K562 (cell line): Measurements from ENCODE around the gene CAMSAP2. TPM values are rescaled to one million over a fixed set of nuclear protein-coding genes. Genes with fewer than 3 reads are reported as not detected.

Experiments
- ATAC-seq: fragments of 200-7000 bp; cut with Tn5 transposase; 3 replicates; pipeline ENCODE4 v1.9.1; 2020; ENCODE audit warnings: moderate library complexity
- BruUV-seq: library from RNA; stranded (reverse); fragments of 400-500 nt; replicated peaks from 2 replicates; lab custom pipeline; 2021; lab: Mats Ljungman, UMichigan
- CTCF ChIA-PET: fragments of 300-600 bp; formaldehyde crosslinking; extraction: SDS; loops from one replicate; lab custom pipeline; 2021; ENCODE audit warnings: low intra/inter-chr PET ratio; lab: Yijun Ruan, JAX
- POLR2A ChIA-PET: fragments of 300-600, 350-650 bp; sonication (Branson Sonifier 250); formaldehyde crosslinking; extraction: SDS; loops from one replicate; lab custom pipeline; 2021; ENCODE audit warnings: antibody characterized with exemption, inconsistent platforms; lab: Yijun Ruan, JAX
- DNase-seq, 4 experiments: peaks; one replicate each; pipeline versions ENCODE4 v3.0.0 to v3.0.0-alpha.2; 2011 to 2018; ENCODE audit warnings: low spot score in 3 of 4, mixed read lengths in 3 of 4; ENCODE audit errors: extremely low read depth in 1 of 4
- FAIRE-seq: peaks from 2 replicates; lab custom pipeline; 2011; peaks lifted over from hg19 to GRCh38; lab: Jason Lieb, UNC
- H2AFZ ChIP-seq: 2 replicates; pipeline ENCODE4 v1.6.0; 2011; ENCODE audit warnings: low read depth, low read length, control low read depth, inconsistent platforms
- H3K27ac ChIP-seq: fragments of 200-600 bp; 3 replicates; pipeline ENCODE4 v1.8.0; 2011; ENCODE audit warnings: low read depth, mild to moderate bottlenecking, control low read depth, inconsistent platforms, low read length, moderate library complexity, mixed read lengths; ENCODE audit errors: extremely low read depth
- H3K27me3 ChIP-seq, 2 experiments: fragments of 300-600 bp in 1 of 2; 2 replicates in 1 of 2; 3 replicates in 1 of 2; pipeline versions ENCODE4 v1.6.0 to v1.8.0; 2011; ENCODE audit warnings: inconsistent platforms in 2 of 2, low read length in 2 of 2, mild to moderate bottlenecking in 1 of 2, mixed read lengths in 1 of 2, moderate library complexity in 1 of 2; ENCODE audit not compliant: control insufficient read depth in 2 of 2, insufficient read depth in 2 of 2
- H3K36me3 ChIP-seq: fragments of 300-600 bp; 3 replicates; pipeline ENCODE4 v1.8.0; 2011; ENCODE audit warnings: mild to moderate bottlenecking, low read length, inconsistent platforms; ENCODE audit not compliant: control insufficient read depth, insufficient read depth
- H3K4me1 ChIP-seq, 2 experiments: fragments of 200-600 bp in 1 of 2; replicated peaks in 1 of 2; 2 replicates in 1 of 2; 3 replicates in 1 of 2; pipeline versions ENCODE4 v1.5.1 to v1.8.0; 2011; ENCODE audit warnings: inconsistent platforms in 2 of 2, low read length in 2 of 2, mild to moderate bottlenecking in 1 of 2, mixed read lengths in 1 of 2, moderate library complexity in 1 of 2; ENCODE audit not compliant: control insufficient read depth in 2 of 2, insufficient read depth in 2 of 2
- H3K4me2 ChIP-seq: 2 replicates; pipeline ENCODE4 v1.6.1; 2011; ENCODE audit warnings: low read length, control low read depth, inconsistent platforms, mixed read lengths; ENCODE audit not compliant: insufficient read depth
- H3K4me3 ChIP-seq: fragments of 200-600 bp; sonication (generic), shearing (Covaris generic); 2 replicates; pipeline ENCODE4 v1.5.1; 2016; ENCODE audit warnings: control low read depth, inconsistent platforms
- H3K79me2 ChIP-seq: fragments of 200-600 bp; 3 replicates; pipeline ENCODE4 v1.8.0; 2011; ENCODE audit warnings: low read length, inconsistent platforms; ENCODE audit not compliant: control insufficient read depth, insufficient read depth
- H3K9ac ChIP-seq, 2 experiments: 2 replicates each; pipeline versions ENCODE4 v1.6.0 to v1.6.1; 2011; ENCODE audit warnings: low read depth in 2 of 2, low read length in 2 of 2, control low read depth in 1 of 2, inconsistent platforms in 1 of 2, mild to moderate bottlenecking in 1 of 2, mixed read lengths in 1 of 2; ENCODE audit not compliant: insufficient read depth in 1 of 2
- H3K9me1 ChIP-seq: one replicate; pipeline ENCODE4 v1.6.0; 2011; ENCODE audit warnings: inconsistent platforms, mild to moderate bottlenecking, low read length, moderate library complexity; ENCODE audit not compliant: control insufficient read depth, insufficient read depth
- H3K9me3 ChIP-seq: replicated peaks from 2 replicates; pipeline ENCODE4 v1.5.1; 2011; ENCODE audit warnings: low read depth, low read length, inconsistent platforms; ENCODE audit not compliant: control insufficient read depth, insufficient read depth
- H4K20me1 ChIP-seq: replicated peaks from 2 replicates; pipeline ENCODE4 v1.6.1; 2011; ENCODE audit warnings: low read length, inconsistent platforms, mixed read lengths; ENCODE audit not compliant: control insufficient read depth, insufficient read depth
- CEBPG ChIP-seq, 3 experiments: fragments of 200-800 bp in 1 of 3; sonication (Bioruptor generic) in 1 of 3; sonication (generic) in 1 of 3; formaldehyde crosslinking in 1 of 3; IDR thresholded peaks in 2 of 3; conservative IDR thresholded peaks in 1 of 3; 2 replicates each; pipeline versions ENCODE4 v1.6.1 to v1.8.0; 2016 to 2022; ENCODE audit warnings: missing compliant biosample characterization in 2 of 3, missing genetic modification characterization in 2 of 3, mild to moderate bottlenecking in 1 of 3, missing genetic modification reagents in 1 of 3
- CREB3 ChIP-seq: fragments of 450-650 bp; conservative IDR thresholded peaks from 2 replicates; pipeline ENCODE4 v1.6.1; 2016; ENCODE audit warnings: missing genetic modification characterization, low read depth, mild to moderate bottlenecking, missing compliant biosample characterization, moderate library complexity
- NRF1 ChIP-seq, 2 experiments: fragments of 450-650 bp; IDR thresholded peaks in 1 of 2; conservative IDR thresholded peaks in 1 of 2; 2 replicates each; pipeline ENCODE4 v1.6.1; 2014; ENCODE audit warnings: mild to moderate bottlenecking in 2 of 2
- STAG1 ChIP-seq: sonication (generic); formaldehyde crosslinking; IDR thresholded peaks from 2 replicates; pipeline ENCODE4 v1.5.0; 2020; ENCODE audit warnings: missing genetic modification reagents, borderline replicate concordance
- WGBS: fragments of 100-300 bp; shearing (Covaris generic); methylation state at CpG from one replicate; pipeline ENCODE4 v1.1.6; 2016; ENCODE audit warnings: low coverage, mixed read lengths; ENCODE audit not compliant: insufficient coverage; ENCODE audit errors: missing lambda C conversion rate; 5-methylcytosine and 5-hydroxymethylcytosine counted together
- in situ Hi-C: fragments of 300-500 bp; cut with MboI; formaldehyde crosslinking; loops from 4 replicates; pipeline ENCODE4 v1.15.0; 2018; ENCODE audit warnings: inconsistent platforms, mixed read lengths
- intact Hi-C: fragments of 100-400 bp; cut with micrococcal nuclease; formaldehyde crosslinking; loops from 2 replicates; pipeline ENCODE4 v1.14.2; 2022
- polyA plus RNA-seq, 8 experiments: library from polyadenylated mRNA; depleted of rRNA in 4 of 8; stranded (reverse) in 5 of 8; unstranded in 3 of 8; fragments of >200 nt; fragmentation: Nextera tagmentation in 2 of 8; fragmentation: Illumina TruSeq in 1 of 8; extraction: Ambion mirVana in 2 of 8; extraction: Trizol in 1 of 8; gene quantifications; 2 replicates each; pipeline versions ENCODE4 v1.2.1 to v1.2.3, GENCODE V29; 2011 to 2014; ENCODE audit warnings: inconsistent platforms in 1 of 8, missing spikeins in 1 of 8
- total RNA-seq, 7 experiments: library from RNA; depleted of rRNA in 6 of 7; stranded (reverse); fragments of >200 nt in 6 of 7; fragmentation: Illumina TruSeq in 2 of 7; extraction: Trizol in 2 of 7; gene quantifications; 2 replicates each; pipeline versions ENCODE4 v1.2.1 to v1.2.3, GENCODE V29; 2011 to 2021; ENCODE audit warnings: low replicate concordance in 1 of 7

Gene CAMSAP2
- total and polyA plus RNA-seq, 9 of the 15 experiments (the other 6 are each of a cell fraction or from before 2014, with no cell fraction given): 1.4 to 7.5 (median 2.7) TPM

- TF ChIP-seq CEBPG (CRISPR knock-in tag; IDR thresholded peaks at IDR 0.05) (0 out of 2 replicates have a peak, but pooled peaks have one; percentile 12), CEBPG (tag; conservative IDR thresholded peaks at IDR 0.05 in 1 of 2, IDR thresholded peaks at IDR 0.05 in 1 of 2) (no peak), CREB3 (tag) (no peak), STAG1 (no peak), NRF1 (conservative IDR thresholded peaks at IDR 0.05 in 1 of 2, IDR thresholded peaks at IDR 0.05 in 1 of 2) (peak; percentile 63 to 72)
- no peak overlapping the region for H3K4me2 ChIP-seq
- no peak overlapping the region for H3K4me3 ChIP-seq
- in situ Hi-C loops: no loop called here
- no peaks in the 10 kb centered on the region for H3K9me1 ChIP-seq
- peak; percentile 49 for FAIRE-seq
- ChIA-PET CTCF (no interaction called here), POLR2A (interaction anchor here (0.6 to 1.0 kb wide), 2 partner anchors 10 to 174 kb away, joined by 3 to 4 read pairs; no protein-coding TSS in a partner anchor)
- no peak overlapping the region for H3K9ac ChIP-seq
- intact Hi-C loops: no loop called here
- peaks cover 0 to 5% of the 10 kb centered on the region in 2 experiments; a peak in 1 of 5 replicates for H3K4me1 ChIP-seq
- peaks cover 1% of the 10 kb centered on the region; the same call in 1 of the 2 replicates for H4K20me1 ChIP-seq
- no peak overlapping the region for H3K27ac ChIP-seq
- no peak for ATAC-seq
- no peak for DNase-seq
- H3K27me3 ChIP-seq: peaks cover 47 to 70% of the 10 kb centered on the region in 2 experiments
- no peak overlapping the region for H2AFZ ChIP-seq
- no peaks in the 10 kb centered on the region for H3K79me2 ChIP-seq
- 3% methylated on average over 5 of the region's 5 CpGs for WGBS
- no peaks in the 10 kb centered on the region for H3K9me3 ChIP-seq
- no TSS peak for BruUV-seq
- no peaks in the 10 kb centered on the region for H3K36me3 ChIP-seq
Measured at GRCh38 chr1:200907611-200908097, 169.0 kb downstream of the CAMSAP2 start.
